ENCODE data around the gene ASMT.
"Not testable (repeated sequence)": the region's sequence is repeated elsewhere in the genome, so short reads cannot be mapped to it uniquely, and the experiment has no call there.

ASMT gene

DNA sequence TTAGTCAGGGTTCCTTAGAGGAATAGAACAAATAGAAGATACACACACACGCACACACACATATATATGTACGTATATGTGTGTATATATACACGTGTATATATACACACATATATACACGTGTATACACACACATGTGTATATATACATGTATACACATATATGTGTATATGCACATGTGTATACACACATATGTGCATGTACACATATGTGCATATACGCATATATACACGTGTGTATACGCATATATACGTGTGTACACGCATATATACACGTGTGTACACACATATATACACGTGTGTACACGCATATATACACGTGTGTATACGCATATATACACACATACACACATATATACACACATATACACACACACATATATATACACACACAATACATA lies 41.5 kb downstream of the ASMT start:
- no peak for DNase-seq

DNA sequence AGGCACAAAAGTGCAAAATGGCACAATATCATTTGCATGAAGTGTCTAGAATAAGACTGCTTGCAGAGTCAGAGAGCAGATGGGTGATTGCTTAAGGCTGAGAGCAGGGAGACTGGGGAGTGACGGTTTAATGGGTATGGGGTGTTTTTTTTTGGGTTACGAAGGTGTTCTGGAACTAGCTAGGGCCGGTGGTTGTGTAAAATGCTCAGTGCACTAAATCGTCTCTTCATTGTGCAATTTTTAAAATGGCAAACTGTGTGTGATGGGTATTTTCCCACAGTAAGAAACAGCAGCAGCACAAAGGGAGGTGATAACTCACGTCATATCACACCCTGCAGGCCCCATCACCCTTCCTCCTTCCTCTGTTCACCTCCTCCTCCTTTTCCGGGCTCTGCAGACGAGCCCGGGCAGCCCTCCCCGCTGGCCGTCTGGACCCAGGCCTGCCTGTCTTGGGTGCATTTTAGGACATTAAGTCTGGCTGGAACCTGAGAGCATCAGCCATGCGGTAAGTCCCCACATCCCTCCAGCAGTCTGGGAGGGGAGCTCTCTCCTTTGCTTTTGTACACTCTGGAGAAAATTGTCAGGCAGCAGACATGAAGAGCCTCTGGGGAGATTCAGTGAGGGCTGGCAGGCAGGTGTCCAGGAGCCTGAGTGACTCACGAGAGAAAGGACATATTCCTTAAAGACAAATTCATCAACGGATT lies 42.7 kb downstream of the ASMT start:
- DNase-seq, result no peak

DNA sequence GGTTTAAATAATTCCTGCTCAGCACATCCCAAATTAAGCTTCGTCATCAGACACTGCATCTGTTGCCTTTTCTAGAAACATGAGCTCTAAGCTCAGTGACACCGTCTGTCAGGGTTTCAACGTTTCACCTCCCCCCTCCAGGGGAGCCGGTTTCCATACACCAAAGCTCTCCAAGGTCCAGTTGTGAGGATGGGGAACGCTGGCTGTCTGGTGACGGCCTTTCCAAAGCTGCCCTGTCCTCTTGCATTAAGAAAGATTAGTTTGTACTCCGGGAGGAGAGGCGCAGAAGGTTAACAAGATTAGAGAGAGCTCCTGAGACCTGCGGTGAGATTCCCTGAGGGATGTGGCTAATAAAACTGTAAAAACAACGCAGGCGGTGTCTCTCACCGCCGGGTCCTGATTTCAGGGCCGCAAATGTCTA lies 43.2 kb downstream of the ASMT start:
- DNase-seq, result no peak

DNA sequence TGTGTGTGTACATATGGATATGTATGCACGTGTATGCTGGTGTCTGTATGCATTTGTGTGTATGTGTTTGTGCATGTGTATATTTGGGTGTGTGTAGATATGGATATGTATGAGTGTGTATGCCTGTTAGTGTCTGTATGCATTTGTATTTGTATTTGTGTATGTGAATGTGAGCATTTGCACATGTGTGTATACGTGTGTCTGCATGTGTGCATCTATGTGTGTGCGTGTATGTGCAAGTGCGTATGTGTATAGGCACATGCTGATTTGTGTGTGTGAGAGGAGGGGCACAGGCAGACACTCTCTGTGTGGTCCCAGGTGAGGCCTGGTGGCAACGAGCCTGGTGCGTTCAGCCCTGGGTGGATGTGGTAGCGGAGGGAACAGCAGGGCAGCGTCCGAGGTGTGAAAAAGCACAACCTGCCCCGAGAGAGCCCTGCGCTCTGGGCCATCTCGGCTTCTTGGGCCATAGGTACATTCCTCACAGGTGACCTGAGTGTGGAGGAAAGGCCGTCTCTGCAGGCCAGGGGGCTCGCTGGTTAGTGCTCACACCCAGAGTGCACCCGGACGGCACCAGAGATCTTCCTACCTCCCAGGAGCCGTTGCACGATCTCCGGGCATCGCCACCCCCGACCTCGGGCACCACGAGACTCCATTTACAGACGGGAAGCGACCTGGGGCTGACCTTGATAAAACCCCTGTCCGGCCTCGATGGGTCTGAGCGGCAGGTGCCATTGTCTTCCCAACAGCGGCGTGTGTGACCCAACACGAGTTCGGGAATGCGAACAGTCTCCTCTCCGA lies 45.0 kb downstream of the ASMT start:
- DNase-seq, result no peak

DNA sequence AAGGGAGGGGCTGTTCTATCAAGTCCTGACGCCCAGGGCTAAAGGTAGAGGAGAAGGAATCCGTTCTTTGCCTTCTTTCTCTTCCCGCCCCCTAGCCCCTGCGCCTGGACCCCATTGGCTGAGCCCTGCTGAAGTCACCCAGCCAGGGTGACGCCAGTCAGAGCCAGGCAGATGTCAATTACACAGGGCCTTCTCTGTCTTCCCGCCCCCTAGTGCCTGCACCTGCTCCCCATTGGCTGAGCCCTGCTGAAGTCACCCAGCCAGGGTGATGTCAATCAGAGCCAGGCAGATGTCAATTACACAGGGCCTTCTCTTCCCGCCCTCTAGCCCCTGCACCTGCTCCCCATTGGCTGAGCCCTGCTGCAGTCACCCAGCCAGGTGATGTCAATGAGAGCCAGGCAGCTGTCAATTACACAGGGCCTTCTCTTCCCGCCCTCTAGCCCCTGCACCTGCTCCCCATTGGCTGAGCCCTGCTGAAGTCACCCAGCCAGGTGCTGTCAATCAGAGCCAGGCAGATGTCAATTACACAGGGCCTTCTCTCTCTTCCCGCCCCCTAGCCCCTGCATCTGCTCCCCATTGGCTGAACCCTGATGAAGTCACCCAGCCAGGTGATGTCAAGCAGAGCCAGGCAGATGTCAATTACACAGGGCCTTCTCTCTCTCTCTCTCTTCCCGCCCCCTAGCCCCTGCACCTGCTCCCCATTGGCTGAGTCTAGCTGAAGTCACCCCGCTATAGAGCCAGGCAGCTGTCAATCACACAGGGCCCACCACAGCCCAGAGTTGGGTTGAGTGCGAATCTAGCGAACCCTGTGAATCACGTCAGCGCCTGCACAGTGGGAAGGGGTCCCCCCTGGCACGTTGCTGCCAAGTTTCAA lies 46.4 kb downstream of the ASMT start:
- no peak for DNase-seq

DNA sequence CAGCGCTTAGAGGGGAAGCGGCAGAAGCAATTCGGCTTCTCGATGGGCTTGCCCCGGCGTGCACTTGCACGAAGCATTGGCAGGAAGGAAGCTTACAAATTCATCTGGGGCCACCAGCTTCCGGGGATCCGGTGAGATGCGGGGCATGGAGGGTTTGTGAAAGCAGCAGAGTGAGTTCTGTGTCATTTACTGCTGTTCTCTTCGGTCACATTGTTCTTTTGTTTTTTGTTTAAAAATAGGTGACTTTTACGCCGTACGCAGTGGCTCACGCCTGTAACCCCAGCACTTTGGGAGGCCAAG lies 47.0 kb downstream of the ASMT start:
- no peak for DNase-seq

DNA sequence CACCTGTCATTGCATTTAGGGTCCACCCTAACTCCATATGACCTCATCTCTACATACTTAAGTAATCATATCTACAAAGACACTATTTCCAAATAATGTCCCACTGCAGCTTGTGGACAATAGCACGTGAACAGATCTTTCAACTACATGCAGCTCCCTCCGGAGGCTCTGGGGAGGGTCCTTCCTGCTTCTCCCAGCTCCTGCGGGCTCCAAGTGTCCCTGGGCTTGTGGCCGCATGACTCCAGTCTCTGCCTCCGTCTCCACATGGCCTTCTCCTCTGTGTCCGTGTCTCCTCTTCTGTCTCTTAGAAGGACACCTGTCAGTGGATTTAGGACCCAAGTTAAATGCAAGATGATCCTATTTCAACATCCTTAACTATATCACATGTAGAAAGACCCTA lies 52.7 kb downstream of the ASMT start:
- DNase-seq, result no peak

DNA sequence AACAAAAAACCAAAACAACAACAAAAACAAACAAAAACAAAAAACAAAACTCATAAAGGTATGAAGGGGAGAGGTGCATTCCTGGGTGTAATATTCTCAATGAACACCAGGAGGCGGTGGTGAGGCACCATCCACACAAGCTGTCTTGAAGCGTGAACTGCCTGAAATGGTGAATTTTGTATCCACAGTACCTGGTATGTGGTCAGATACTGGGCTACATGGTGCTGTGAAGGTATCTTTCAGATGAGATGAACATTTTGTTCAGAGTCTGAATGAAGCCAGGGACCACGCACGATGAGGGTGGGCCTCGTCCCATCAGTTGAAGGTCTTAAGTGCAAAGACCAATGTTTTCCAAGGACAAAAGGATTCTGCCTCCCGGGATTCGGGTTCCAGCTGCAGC lies 58.5 kb downstream of the ASMT start:
- DNase-seq, result no peak

DNA sequence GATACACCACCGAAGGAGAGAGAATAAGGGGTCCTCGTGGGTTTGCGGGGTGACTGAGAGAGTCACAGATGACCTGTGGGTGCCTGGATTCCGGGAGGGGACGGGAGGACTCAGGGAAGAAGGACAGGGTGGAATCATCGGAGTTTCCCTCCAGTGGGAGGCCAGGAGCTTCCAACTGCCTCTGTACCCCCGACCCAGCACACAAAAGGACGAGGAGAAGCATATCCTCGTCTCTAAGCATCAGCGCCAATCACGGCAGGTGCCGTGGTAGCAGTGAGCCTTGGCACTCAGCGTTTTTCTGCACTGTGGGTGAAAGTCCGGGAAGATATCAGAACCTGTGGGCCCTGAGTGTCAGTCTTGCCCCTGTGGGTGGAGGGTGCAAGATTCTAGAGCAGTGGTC lies 62.0 kb downstream of the ASMT start:
- DNase-seq, result no peak

DNA sequence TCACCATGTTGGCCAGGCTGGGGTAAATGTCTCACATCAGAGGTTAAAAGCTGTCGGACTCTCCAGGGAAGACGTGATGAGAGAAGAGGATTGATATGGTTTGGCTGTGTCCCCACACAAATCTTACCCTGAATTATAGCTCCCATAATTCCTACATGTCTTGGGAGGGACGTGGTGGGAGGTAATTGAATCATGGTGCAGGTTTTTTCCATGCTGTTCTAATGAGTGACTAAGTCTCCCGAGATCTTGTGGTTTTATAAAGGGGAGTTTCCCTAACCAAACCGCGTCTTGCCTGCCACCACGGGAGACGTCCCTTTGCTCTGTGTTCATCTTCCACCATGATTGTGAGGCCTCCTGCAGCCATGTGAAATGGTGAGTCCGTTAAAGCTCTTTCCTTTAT lies 64.4 kb downstream of the ASMT start:
- DNase-seq, result no peak

DNA sequence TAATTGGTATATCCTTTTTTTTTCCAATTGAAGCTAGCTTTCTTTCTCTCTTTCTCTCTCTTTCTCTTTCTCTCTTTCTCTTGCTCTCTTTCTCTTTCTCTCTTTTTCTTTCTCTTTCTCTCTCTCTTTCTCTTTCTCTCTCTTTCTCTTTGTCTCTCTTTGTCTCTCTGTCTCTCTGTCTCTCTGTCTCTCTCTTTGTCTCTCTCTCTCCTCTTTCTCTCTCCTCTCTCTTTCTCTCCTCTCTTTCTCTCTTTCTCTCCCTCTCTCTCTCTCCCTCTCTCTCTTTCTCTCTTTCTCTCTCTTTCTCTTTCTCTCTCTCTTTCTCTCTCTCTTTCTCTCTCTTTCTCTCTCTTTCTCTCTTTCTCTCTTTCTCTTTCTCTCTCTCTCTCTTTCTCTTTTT lies 66.6 kb downstream of the ASMT start:
- no peak for DNase-seq

DNA sequence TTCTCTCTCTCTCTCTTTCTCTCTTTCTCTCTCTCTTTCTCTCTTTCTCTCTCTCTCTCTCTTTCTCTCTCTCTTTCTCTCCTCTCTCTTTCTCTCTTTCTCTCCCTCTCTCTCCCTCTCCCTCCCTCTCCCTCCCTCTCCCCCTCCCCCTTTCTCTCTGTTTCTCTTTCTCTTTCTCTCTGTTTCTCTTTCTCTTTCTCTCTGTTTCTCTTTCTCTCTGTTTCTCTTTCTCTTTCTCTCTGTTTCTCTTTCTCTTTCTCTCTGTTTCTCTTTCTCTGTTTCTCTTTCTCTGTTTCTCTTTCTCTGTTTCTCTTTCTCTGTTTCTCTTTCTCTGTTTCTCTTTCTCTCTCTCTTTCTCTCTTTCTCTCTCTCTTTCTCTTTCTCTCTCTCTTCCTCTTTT lies 67.0 kb downstream of the ASMT start:
- not testable (repeated sequence) for DNase-seq

DNA sequence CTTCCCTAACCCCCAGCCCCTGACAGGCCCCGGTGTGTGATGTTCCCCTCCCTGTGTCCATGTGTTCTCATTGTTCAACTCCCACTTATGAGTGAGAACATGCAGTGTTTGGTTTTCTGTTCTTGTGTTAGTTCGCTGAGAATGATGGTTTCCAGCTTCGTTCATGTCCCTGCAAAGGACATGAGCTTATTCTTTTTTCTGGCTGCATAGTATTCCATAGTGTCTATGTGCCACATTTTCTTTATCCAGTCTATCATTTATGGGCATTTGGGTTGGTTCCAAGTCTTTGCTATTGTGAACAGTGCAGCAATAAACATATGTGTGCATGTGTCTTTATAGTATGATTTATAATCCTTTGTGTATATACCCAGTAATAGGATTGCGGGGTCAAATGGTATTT lies 67.6 kb downstream of the ASMT start:
- not testable (repeated sequence) for DNase-seq

DNA sequence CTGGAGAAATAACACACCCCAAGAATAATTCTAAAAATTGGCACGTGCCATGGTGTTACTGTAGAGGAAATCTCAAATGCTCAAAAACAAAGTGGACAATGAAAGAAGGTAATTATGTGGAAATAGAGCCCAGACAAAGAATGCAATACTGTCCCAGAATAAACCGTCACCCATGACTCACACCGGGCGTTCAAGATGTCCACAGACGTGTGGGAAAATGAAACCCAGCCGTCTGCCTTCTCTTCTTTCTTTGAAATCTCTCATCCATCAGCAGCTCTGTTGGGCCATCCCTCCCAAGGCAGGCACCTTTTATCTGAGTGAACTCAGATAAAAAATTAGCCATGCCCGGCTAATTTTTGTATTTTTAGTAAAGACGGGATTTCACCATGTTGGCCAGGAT lies 70.0 kb downstream of the ASMT start:
- DNase-seq, result not testable (repeated sequence)

DNA sequence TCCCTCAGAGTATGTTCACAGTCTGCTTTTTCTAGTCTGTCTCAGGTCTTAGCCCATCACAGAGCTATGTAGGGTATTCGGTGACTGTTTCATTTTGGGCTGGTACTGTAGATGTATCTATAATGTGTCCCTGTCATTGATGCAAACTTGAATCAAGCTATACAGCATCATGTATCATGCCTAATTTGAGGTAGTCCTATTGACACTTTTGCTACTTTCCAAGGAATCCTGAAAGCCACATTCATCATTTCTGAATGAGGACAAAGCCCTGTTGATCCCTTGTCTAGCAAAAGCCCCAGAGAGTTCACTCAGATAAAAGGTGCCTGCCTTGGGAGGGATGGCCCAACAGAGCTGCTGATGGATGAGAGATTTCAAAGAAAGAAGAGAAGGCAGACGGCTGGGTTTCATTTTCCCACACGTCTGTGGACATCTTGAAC lies 70.6 kb downstream of the ASMT start:
- DNase-seq, result not testable (repeated sequence)

DNA sequence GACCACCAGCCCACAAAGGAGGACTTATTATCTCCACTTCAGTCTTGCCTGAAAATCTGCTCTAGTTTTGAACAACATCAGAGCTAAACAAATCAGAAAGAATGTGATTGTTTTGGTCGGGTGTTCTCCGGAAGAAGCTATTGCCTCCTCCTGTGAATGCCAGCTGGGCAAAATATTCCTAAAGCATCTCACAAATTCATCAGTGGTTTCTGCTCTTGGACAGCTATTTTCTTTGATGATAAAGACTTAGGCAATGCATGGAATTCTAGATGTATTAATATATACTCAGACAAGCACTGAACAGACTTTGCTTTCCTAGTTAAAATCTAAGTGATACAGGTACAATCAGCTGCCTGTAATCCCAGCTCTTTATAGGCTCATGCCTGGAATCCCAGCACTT lies 71.8 kb downstream of the ASMT start:
- DNase-seq, result no peak
